Heart right ventricle (tissue), 16 donors: ENCODE data around the gene ARAP1. TPM values are rescaled to one million over a fixed set of nuclear protein-coding genes. Genes with fewer than 3 reads are reported as not detected.

Source experiments
- ATAC-seq, 8 donors: fragments of 200-7000 bp; cut with Tn5 transposase; one replicate each; pipeline ENCODE4 v1.9.1; 2020; ENCODE audit warnings: mild to moderate bottlenecking in 8 of 8, moderate library complexity in 8 of 8, moderate number of reproducible peaks in 1 of 8
- DNase-seq, 2 donors: peaks; one replicate each; pipeline ENCODE4 v3.0.0-alpha.2; 2020
- H3K27ac ChIP-seq, 10 donors: fragments of 200-600 bp; sonication (generic) in 2 of 10; one replicate each; pipeline versions ENCODE4 v1.5.0 to v1.8.0; 2020 to 2022; ENCODE audit warnings: mild to moderate bottlenecking in 3 of 10
- H3K27me3 ChIP-seq, 7 donors: fragments of 200-600 bp; one replicate each; pipeline ENCODE4 v1.8.0; 2021 to 2022; ENCODE audit warnings: mild to moderate bottlenecking in 2 of 7
- H3K36me3 ChIP-seq, 9 donors: fragments of 200-600 bp; sonication (generic) in 1 of 9; one replicate each; pipeline versions ENCODE4 v1.5.0 to v1.8.0; 2020 to 2022; ENCODE audit warnings: mild to moderate bottlenecking in 2 of 9
- H3K4me1 ChIP-seq, 9 donors: fragments of 200-600 bp; sonication (generic) in 1 of 9; one replicate each; pipeline versions ENCODE4 v1.5.0 to v1.8.0; 2020 to 2022; ENCODE audit warnings: mild to moderate bottlenecking in 4 of 9
- H3K4me3 ChIP-seq, 10 donors: fragments of 200-600 bp; sonication (generic) in 2 of 10; one replicate each; pipeline versions ENCODE4 v1.5.0 to v1.8.0; 2020 to 2022; ENCODE audit warnings: mild to moderate bottlenecking in 7 of 10, moderate library complexity in 2 of 10
- H3K9me3 ChIP-seq, 11 donors: fragments of 200-600 bp in 10 of 11; sonication (generic) in 2 of 11; one replicate each; pipeline versions ENCODE4 v1.5.0 to v1.8.0; 2013 to 2022; ENCODE audit warnings: mild to moderate bottlenecking in 2 of 11, control low read depth in 1 of 11, moderate library complexity in 1 of 11
- CTCF ChIP-seq, 9 donors: fragments of 200-600 bp; sonication (generic) in 2 of 9; IDR thresholded peaks; one replicate each; pipeline versions ENCODE4 v1.5.0 to v1.8.0; 2021 to 2022; ENCODE audit warnings: antibody characterized with exemption in 9 of 9, mild to moderate bottlenecking in 5 of 9, moderate library complexity in 1 of 9
- WGBS, 2 donors: extraction: QIAGEN DNeasy Blood & Tissue Kit; methylation state at CpG; one replicate each; pipeline ENCODE4 v1.1.7; 2013; ENCODE audit warnings: inconsistent platforms in 1 of 2; 5-methylcytosine and 5-hydroxymethylcytosine counted together
- intact Hi-C, 10 donors: fragments of 100-400 bp; cut with DNase I; formaldehyde crosslinking; loops; one replicate each; pipeline versions ENCODE4 v1.11.1 to v1.14.2; 2022
- polyA plus RNA-seq, 2 donors: library from polyadenylated mRNA; stranded (reverse); fragments of 200-250 nt; gene quantifications; one replicate each; pipeline ENCODE4 v1.2.3, GENCODE V29; 2013
- total RNA-seq, 10 donors: library from RNA; stranded (reverse); fragmentation: NEBNext Ultra II Directional in 3 of 10; extraction: Animal tissue kit (Norgen Biotek cat#: 25700) in 3 of 10; gene quantifications; one replicate each; pipeline versions ENCODE4 v1.2.1 to v1.2.4, GENCODE V29; 2021 to 2023
- donor health status: Arrhythmogenic right ventricular cardiomyopathy.
- donor health status: ischemic (EF 13 %, LVEDD 7.1; RV severe dilation, severe dysfunction).
- donor health status: healthy with polysubstance abuse.
- donor health status: DM: no; HTN: yes; CAD: no.
- donor health status: DM: no; HTN: no; CAD: no.
- donor health status: ischemic (EF 25% LVEDD 6.9; RV normal size, moderate dysfunction).
- donor health status: ischemic (EF 25% LVEDD 5.7; RV mildly dilated, moderate dysfunction).
- donor health status: healthy.
- donor health status: DM: yes; HTN: yes; CAD: no.
- donor health status: Ischemic cardiomyopathy.
- donor health status: ischemic (EF 35%, LVEDD 5.7; RV mildly dilated, moderate dysfunction).
- donor health status: nonischemic (EF 11% LVEDD 7.7; RV severe dilation, severe dysfunction).
- donor health status: DM: yes; HTN: yes; CAD: no.
- donor health status: PGD.
- donor health status: ischemic (EF 29% LVEDD 5.4; RV normal size, mild dysfunction).
- donor health status: nonischemic (EF 23%, LVEDD 6.1; RV moderate dilation, normal function).

ARAP1 gene
- total and polyA plus RNA-seq, 12 donors = 30.4 to 68.3 (median 40.8) TPM

GRCh38 chr11:72684236-72684912 is 67.8 kb downstream of the ARAP1 start:
- no peak overlapping the region for H3K4me3 ChIP-seq
- peak overlapping the region in 8 of 10 donors; percentile 16 to 75 (median 58) for H3K27ac ChIP-seq
- ATAC-seq (peak; percentile 56 to 73 (median 66)), DNase-seq (peak; percentile 56 to 74)
- H3K4me1 ChIP-seq = peaks cover 10 to 68% (median 44%) of the 10 kb centered on the region in 9 donors
- no peaks in the 10 kb centered on the region for H3K9me3 ChIP-seq
- intact Hi-C loops = loop anchor here in 9 of 10 donors (2.0 to 10.0 kb wide), 4 partner anchors 97 to 212 kb away; no protein-coding TSS in a partner anchor
- peak; percentile 27 to 64 (median 56) for TF ChIP-seq CTCF (IDR thresholded peaks at IDR 0.05)
- WGBS, 2 donors = 59 to 69% methylated on average over 9 of the region's 9 CpGs
- H3K36me3 ChIP-seq = peaks cover 0 to 64% (median 13%) of the 10 kb centered on the region in 9 donors
- H3K27me3 ChIP-seq = peaks cover 0 to 2% (median 0%) of the 10 kb centered on the region in 7 donors

DNA sequence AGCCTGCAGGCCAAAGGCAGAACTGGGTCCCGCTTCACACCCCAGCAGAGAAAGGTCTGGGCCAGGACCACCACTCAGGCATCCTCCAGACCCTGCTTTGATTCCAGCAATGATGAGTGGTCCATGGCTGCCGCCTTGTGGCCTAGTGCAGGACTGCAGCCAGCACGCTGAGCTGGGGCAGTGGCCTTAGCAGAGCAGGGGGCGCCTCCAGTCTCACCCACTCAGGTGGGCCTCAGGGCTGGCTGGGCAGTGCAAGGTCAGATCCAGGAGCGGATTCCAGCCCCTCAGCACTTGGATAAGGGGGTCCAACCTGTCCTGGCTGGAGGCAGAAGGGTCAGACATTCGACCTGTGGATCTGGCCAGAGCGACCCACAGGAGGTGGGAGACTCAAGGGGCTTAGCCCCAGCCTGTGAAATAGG is 68.4 kb downstream of the ARAP1 start:
- TF ChIP-seq CTCF (IDR thresholded peaks at IDR 0.05) = peak; percentile 81 to 96 (median 89)
- WGBS, 2 donors = 62% methylated on average over 7 of the region's 7 CpGs
- peak overlapping the region in 4 of 10 donors; percentile 14 to 75 (median 60) for H3K27ac ChIP-seq

GRCh38 chr11:72682858-72683243 is 69.4 kb downstream of the ARAP1 start:
- intact Hi-C loops = loop anchor here in 9 of 10 donors (1.0 to 10.0 kb wide), 6 partner anchors 94 to 211 kb away; no protein-coding TSS in a partner anchor
- ATAC-seq (no peak), DNase-seq (no peak)
- Histone ChIP-seq H3K4me3 (no peak overlapping the region), H3K27me3 (peaks cover 0 to 17% (median 9%) of the 10 kb centered on the region in 7 donors), H3K9me3 (no peaks in the 10 kb centered on the region), H3K27ac (no peak overlapping the region), H3K36me3 (peaks cover 0 to 49% (median 10%) of the 10 kb centered on the region in 9 donors), H3K4me1 (peaks cover 10 to 67% (median 38%) of the 10 kb centered on the region in 9 donors)
- TF ChIP-seq CTCF (IDR thresholded peaks at IDR 0.05) = no peak
- 59 to 65% methylated on average over 4 of the region's 4 CpGs for WGBS, 2 donors

More for the DNA sequence above, 68.4 kb downstream of the ARAP1 start:
- intact Hi-C loops = loop anchor here in 9 of 10 donors (1.0 to 10.0 kb wide), 6 partner anchors 95 to 211 kb away; no protein-coding TSS in a partner anchor
- DNase-seq (peak; percentile 43 to 73), ATAC-seq (peak; percentile 39 to 71 (median 60))
- H3K27me3 ChIP-seq = peaks cover 0 to 8% (median under 1%) of the 10 kb centered on the region in 7 donors
- H3K4me3 ChIP-seq = no peak overlapping the region
- peaks cover 0 to 58% (median 10%) of the 10 kb centered on the region in 9 donors for H3K36me3 ChIP-seq
- H3K4me1 ChIP-seq = peaks cover 10 to 69% (median 40%) of the 10 kb centered on the region in 9 donors
- no peaks in the 10 kb centered on the region for H3K9me3 ChIP-seq

- no peak for TF ChIP-seq CTCF (IDR thresholded peaks at IDR 0.05)
- Histone ChIP-seq H3K36me3 (peaks cover 0 to 44% (median 10%) of the 10 kb centered on the region in 9 donors), H3K4me3 (no peak overlapping the region), H3K27ac (no peak overlapping the region), H3K9me3 (no peaks in the 10 kb centered on the region), H3K27me3 (peaks cover 0 to 22% (median 14%) of the 10 kb centered on the region in 7 donors), H3K4me1 (peaks cover 10 to 62% (median 36%) of the 10 kb centered on the region in 9 donors)
- DNase-seq (no peak), ATAC-seq (no peak)
- WGBS, 2 donors = 75 to 93% methylated on average over 5 of the region's 5 CpGs
- intact Hi-C loops = loop anchor here in 9 of 10 donors (2.0 to 10.0 kb wide), 5 partner anchors 94 to 210 kb away; no protein-coding TSS in a partner anchor
Measured at GRCh38 chr11:72682238-72682857, 69.9 kb downstream of the ARAP1 start.
